ENCODE data around the gene SPTY2D1. TPM values are rescaled to one million over a fixed set of nuclear protein-coding genes. Genes with fewer than 3 reads are reported as not detected.
"Not testable (repeated sequence)": the region's sequence is repeated elsewhere in the genome, so short reads cannot be mapped to it uniquely, and the experiment has no call there.

SPTY2D1 gene
- total and polyA plus RNA-seq, 4 donors, result 3.0 to 11.8 (median 7.3) TPM

- H3K4me3 ChIP-seq (ENCODE audit: low read depth in 1 of 3, low read length in 3 of 3), result no peak overlapping the region
- no peaks in the 10 kb centered on the region for H3K27me3 ChIP-seq (ENCODE audit: control insufficient read depth in 4 of 4, insufficient read depth in 4 of 4, low read length in 3 of 4)
- no peaks in the 10 kb centered on the region for H3K9me3 ChIP-seq (ENCODE audit: control insufficient read depth in 4 of 4, low read length in 3 of 4)
- no peak overlapping the region for H3K9ac ChIP-seq (ENCODE audit: low read depth in 1 of 2, low read length in 2 of 2)
- TF ChIP-seq CTCF (IDR thresholded peaks at IDR 0.05; ENCODE audit: low read depth, low read length, missing input control), result no peak
- no peak for TF ChIP-seq RAD21 (IDR thresholded peaks at IDR 0.05)
- TF ChIP-seq HNF4G (IDR thresholded peaks at IDR 0.05), result no peak
- no peak for TF ChIP-seq JUND (IDR thresholded peaks at IDR 0.05)
- no peak for TF ChIP-seq RXRA (IDR thresholded peaks at IDR 0.05)
- TF ChIP-seq SP1 (IDR thresholded peaks at IDR 0.05), result no peak
- no peak for TF ChIP-seq MAX (IDR thresholded peaks at IDR 0.05)
- no peak for TF ChIP-seq YY1 (IDR thresholded peaks at IDR 0.05)
- TF ChIP-seq ZBTB33 (IDR thresholded peaks at IDR 0.05), result no peak
- no peak for TF ChIP-seq REST (IDR thresholded peaks at IDR 0.05)
- TF ChIP-seq FOXA2 (IDR thresholded peaks at IDR 0.05), result no peak
- TF ChIP-seq TAF1 (conservative IDR thresholded peaks at IDR 0.05), result no peak
- TF ChIP-seq NR2F2 (IDR thresholded peaks at IDR 0.05), result no peak
- TF ChIP-seq FOXA1 (IDR thresholded peaks at IDR 0.05), result no peak
- TF ChIP-seq GABPA (IDR thresholded peaks at IDR 0.05 in 1 of 2, conservative IDR thresholded peaks at IDR 0.05 in 1 of 2), result no peak
- no peak for TF ChIP-seq HNF4A (conservative IDR thresholded peaks at IDR 0.05)
- TF ChIP-seq EGR1 (IDR thresholded peaks at IDR 0.05; ENCODE audit: low read depth in 2 of 2), result no peak
- no peak overlapping the region for H3K27ac ChIP-seq (ENCODE audit: low read depth in 1 of 2, low read length in 2 of 2)
- peaks cover 0 to under 1% (median 0%) of the 10 kb centered on the region in 4 donors for H3K4me1 ChIP-seq (ENCODE audit: control insufficient read depth in 4 of 4, insufficient read depth in 4 of 4, low read length in 3 of 4)
- DNase-seq (ENCODE audit: low spot score), result no peak
- WGBS, result 79% methylated on average over 5 of the region's 5 CpGs
- peaks cover 0 to 2% (median 0%) of the 10 kb centered on the region in 4 donors for H3K36me3 ChIP-seq (ENCODE audit: control insufficient read depth in 4 of 4, insufficient read depth in 3 of 4, low read depth in 1 of 4, low read length in 3 of 4)
Observed at GRCh38 chr11:18594999-18595749, 39.0 kb downstream of the SPTY2D1 start.

- not testable (repeated sequence) for H3K36me3 ChIP-seq (ENCODE audit: control insufficient read depth in 4 of 4, insufficient read depth in 3 of 4, low read depth in 1 of 4, low read length in 3 of 4); H3K9me3 ChIP-seq (ENCODE audit: control insufficient read depth in 4 of 4, low read length in 3 of 4); H3K9ac ChIP-seq (ENCODE audit: low read depth in 1 of 2, low read length in 2 of 2); DNase-seq (ENCODE audit: low spot score); H3K27ac ChIP-seq (ENCODE audit: low read depth in 1 of 2, low read length in 2 of 2); H3K27me3 ChIP-seq (ENCODE audit: control insufficient read depth in 4 of 4, insufficient read depth in 4 of 4, low read length in 3 of 4); H3K4me3 ChIP-seq (ENCODE audit: low read depth in 1 of 3, low read length in 3 of 3)
- H3K4me1 ChIP-seq (ENCODE audit: control insufficient read depth in 4 of 4, insufficient read depth in 4 of 4, low read length in 3 of 4), result peaks cover 0 to 10% (median 9%) of the 10 kb centered on the region in 4 donors
- WGBS, result 88% methylated on average over 5 of the region's 5 CpGs
Observed at GRCh38 chr11:18594088-18594487, 40.1 kb downstream of the SPTY2D1 start.
